RWPE2 (cell line): ENCODE results near the gene CAMK1D.
"Not testable (repeated sequence)": the region's sequence is repeated elsewhere in the genome, so short reads cannot be mapped to it uniquely, and the experiment has no call there.

Source experiments
- ATAC-seq: fragments of 200-7000 bp; cut with Tn5 transposase; 3 replicates; pipeline ENCODE4 v1.9.1; 2021; ENCODE audit warnings: low read depth
- DNase-seq: peaks from one replicate; pipeline ENCODE4 v3.0.0-alpha.2; 2020; ENCODE audit warnings: low spot score
- H3K27ac ChIP-seq: fragments of 450-650 bp; 2 replicates; pipeline ENCODE4 v1.5.1; 2017; ENCODE audit warnings: mild to moderate bottlenecking; ENCODE audit not compliant: poor library complexity, severe bottlenecking
- H3K27me3 ChIP-seq: fragments of 250-450 bp; sonication (Bioruptor Pico); 2 replicates; pipeline ENCODE4 v1.5.1; 2021; ENCODE audit warnings: mild to moderate bottlenecking, moderate library complexity; ENCODE audit not compliant: insufficient read depth, poor library complexity, severe bottlenecking
- H3K36me3 ChIP-seq: fragments of 250-450 bp; sonication (Bioruptor Pico); 2 replicates; pipeline ENCODE4 v1.5.1; 2020; ENCODE audit warnings: low read depth, mild to moderate bottlenecking, moderate library complexity
- H3K4me1 ChIP-seq: fragments of 250-450 bp; sonication (Bioruptor Pico); 2 replicates; pipeline ENCODE4 v1.5.1; 2021; ENCODE audit warnings: mild to moderate bottlenecking, moderate library complexity; ENCODE audit not compliant: insufficient read depth, poor library complexity, severe bottlenecking
- H3K4me3 ChIP-seq: fragments of 250-450 bp; sonication (Bioruptor Pico); 2 replicates; pipeline ENCODE4 v1.5.1; 2021; ENCODE audit warnings: mild to moderate bottlenecking, moderate library complexity; ENCODE audit not compliant: severe bottlenecking
- H3K9me3 ChIP-seq: fragments of 250-450 bp; sonication (Bioruptor Pico); 2 replicates; pipeline ENCODE4 v1.5.1; 2021; ENCODE audit warnings: mild to moderate bottlenecking, moderate library complexity; ENCODE audit not compliant: severe bottlenecking
- CTCF ChIP-seq: fragments of 450-650 bp; IDR thresholded peaks from one replicate; pipeline ENCODE4 v1.5.1; 2017; ENCODE audit warnings: mild to moderate bottlenecking, moderate library complexity; ENCODE audit not compliant: poor library complexity, severe bottlenecking

Gene CAMK1D

GRCh38 chr10:12806228-12807095 is 457.1 kb downstream of the CAMK1D start:
- no peak overlapping the region for H3K4me3 ChIP-seq
- H3K27me3 ChIP-seq, result no peaks in the 10 kb centered on the region
- no peak overlapping the region for H3K27ac ChIP-seq
- H3K9me3 ChIP-seq, result no peaks in the 10 kb centered on the region
- no peak for ATAC-seq
- no peaks in the 10 kb centered on the region for H3K4me1 ChIP-seq
- no peak for DNase-seq
- H3K36me3 ChIP-seq, result no peaks in the 10 kb centered on the region
- no peak for TF ChIP-seq CTCF

GRCh38 chr10:12807096-12807755 is 457.9 kb downstream of the CAMK1D start:
- Histone ChIP-seq H3K36me3 (no peaks in the 10 kb centered on the region), H3K9me3 (no peaks in the 10 kb centered on the region), H3K4me3 (no peak overlapping the region), H3K4me1 (no peaks in the 10 kb centered on the region), H3K27me3 (no peaks in the 10 kb centered on the region), H3K27ac (no peak overlapping the region)
- ATAC-seq (no peak), DNase-seq (no peak)
- TF ChIP-seq CTCF, result no peak

GRCh38 chr10:12808014-12808613 is 458.8 kb downstream of the CAMK1D start:
- no peaks in the 10 kb centered on the region for H3K9me3 ChIP-seq

GRCh38 chr10:12810046-12810445 is 460.7 kb downstream of the CAMK1D start:
- not testable (repeated sequence) for H3K27ac ChIP-seq, H3K4me1 ChIP-seq, ATAC-seq, H3K9me3 ChIP-seq, H3K27me3 ChIP-seq, DNase-seq, H3K36me3 ChIP-seq, H3K4me3 ChIP-seq

More at GRCh38 chr10:12808014-12808613, 458.8 kb downstream of the CAMK1D start:
- H3K4me3 ChIP-seq, result no peak overlapping the region
- no peak overlapping the region for H3K27ac ChIP-seq
- DNase-seq (no peak), ATAC-seq (no peak)
- H3K4me1 ChIP-seq, result no peaks in the 10 kb centered on the region
- no peaks in the 10 kb centered on the region for H3K36me3 ChIP-seq
- H3K27me3 ChIP-seq, result no peaks in the 10 kb centered on the region
- no peak for TF ChIP-seq CTCF

GRCh38 chr10:12811826-12812225 is 462.5 kb downstream of the CAMK1D start:
- no peak overlapping the region for H3K4me3 ChIP-seq
- no peak for DNase-seq
- ATAC-seq, result no peak
- H3K36me3 ChIP-seq, result no peaks in the 10 kb centered on the region
- no peak for TF ChIP-seq CTCF
- no peaks in the 10 kb centered on the region for H3K4me1 ChIP-seq
- no peaks in the 10 kb centered on the region for H3K9me3 ChIP-seq
- no peak overlapping the region for H3K27ac ChIP-seq
- no peaks in the 10 kb centered on the region for H3K27me3 ChIP-seq
